ENCODE data around the gene SMTNL2. TPM values are rescaled to one million over a fixed set of nuclear protein-coding genes. Genes with fewer than 3 reads are reported as not detected.

SMTNL2 gene
- total RNA-seq, 1 donor from 2014 or later: 22.0 TPM

DNA sequence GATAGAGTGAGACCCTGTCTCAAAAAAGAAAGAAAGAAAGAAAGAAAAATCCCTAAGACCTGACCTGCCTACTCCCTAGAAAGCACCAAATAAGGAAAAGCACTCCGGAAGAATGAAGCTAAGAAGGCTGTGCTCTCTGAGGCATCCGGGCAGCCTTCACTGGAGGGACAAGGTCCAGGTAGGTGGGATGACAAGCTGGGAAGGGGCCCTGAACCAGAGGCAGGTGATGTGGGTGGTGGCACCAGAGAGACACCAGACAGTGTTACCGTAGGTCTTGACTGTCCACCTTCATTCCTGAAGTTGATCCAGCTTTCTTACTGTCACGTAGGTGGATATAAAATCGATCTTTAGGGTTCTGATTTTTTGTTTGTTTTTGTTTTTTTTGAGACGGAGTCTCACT, 26.3 kb downstream of the SMTNL2 start:
- no peak for DNase-seq
- H3K36me3 Mint-ChIP-seq (ENCODE audit: unreplicated experiment): no peaks in the 10 kb centered on the region
- no peak overlapping the region for H3K27ac Mint-ChIP-seq (ENCODE audit: unreplicated experiment)
- H3K9me3 Mint-ChIP-seq (ENCODE audit: unreplicated experiment): no peaks in the 10 kb centered on the region
- TF ChIP-seq, protein P1, sequence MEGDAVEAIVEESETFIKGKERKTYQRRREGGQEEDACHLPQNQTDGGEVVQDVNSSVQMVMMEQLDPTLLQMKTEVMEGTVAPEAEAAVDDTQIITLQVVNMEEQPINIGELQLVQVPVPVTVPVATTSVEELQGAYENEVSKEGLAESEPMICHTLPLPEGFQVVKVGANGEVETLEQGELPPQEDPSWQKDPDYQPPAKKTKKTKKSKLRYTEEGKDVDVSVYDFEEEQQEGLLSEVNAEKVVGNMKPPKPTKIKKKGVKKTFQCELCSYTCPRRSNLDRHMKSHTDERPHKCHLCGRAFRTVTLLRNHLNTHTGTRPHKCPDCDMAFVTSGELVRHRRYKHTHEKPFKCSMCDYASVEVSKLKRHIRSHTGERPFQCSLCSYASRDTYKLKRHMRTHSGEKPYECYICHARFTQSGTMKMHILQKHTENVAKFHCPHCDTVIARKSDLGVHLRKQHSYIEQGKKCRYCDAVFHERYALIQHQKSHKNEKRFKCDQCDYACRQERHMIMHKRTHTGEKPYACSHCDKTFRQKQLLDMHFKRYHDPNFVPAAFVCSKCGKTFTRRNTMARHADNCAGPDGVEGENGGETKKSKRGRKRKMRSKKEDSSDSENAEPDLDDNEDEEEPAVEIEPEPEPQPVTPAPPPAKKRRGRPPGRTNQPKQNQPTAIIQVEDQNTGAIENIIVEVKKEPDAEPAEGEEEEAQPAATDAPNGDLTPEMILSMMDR (IDR thresholded peaks at IDR 0.05; ENCODE audit: partially characterized antibody, unreplicated experiment): no peak
- peaks cover 16% of the 10 kb centered on the region for H3K4me1 Mint-ChIP-seq (ENCODE audit: low read depth, unreplicated experiment)
- no peak overlapping the region for H3K4me3 Mint-ChIP-seq (ENCODE audit: unreplicated experiment)
- H3K27me3 Mint-ChIP-seq (ENCODE audit: unreplicated experiment): no peaks in the 10 kb centered on the region

DNA sequence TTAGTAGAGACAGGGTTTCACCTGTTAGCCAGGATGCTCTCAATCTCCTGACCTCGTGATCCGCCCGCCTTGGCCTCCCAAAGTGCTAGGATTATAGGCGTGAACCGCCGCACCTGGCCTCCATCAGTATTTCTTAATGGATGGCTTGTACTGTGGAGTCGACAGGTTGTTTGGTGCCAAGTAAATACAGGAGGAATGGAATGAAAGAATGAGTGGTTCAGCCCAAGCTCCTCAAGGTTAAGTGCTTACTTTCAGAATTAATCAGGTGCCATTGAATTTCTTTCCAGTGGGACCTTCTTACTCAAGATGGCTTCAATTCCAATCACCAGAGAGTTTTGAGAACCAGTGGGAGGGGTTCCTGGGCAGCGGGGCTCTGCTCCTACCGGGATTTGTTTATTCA, 32.1 kb downstream of the SMTNL2 start:
- Mint-ChIP-seq H3K27ac (ENCODE audit: unreplicated experiment) (no peak overlapping the region), H3K36me3 (ENCODE audit: unreplicated experiment) (no peaks in the 10 kb centered on the region), H3K27me3 (ENCODE audit: unreplicated experiment) (no peaks in the 10 kb centered on the region), H3K9me3 (ENCODE audit: unreplicated experiment) (no peaks in the 10 kb centered on the region), H3K4me3 (ENCODE audit: unreplicated experiment) (no peak overlapping the region), H3K4me1 (ENCODE audit: low read depth, unreplicated experiment) (peaks cover 2% of the 10 kb centered on the region)
- TF ChIP-seq, protein P1 (IDR thresholded peaks at IDR 0.05; ENCODE audit: partially characterized antibody, unreplicated experiment): no peak
- no peak for DNase-seq

DNA sequence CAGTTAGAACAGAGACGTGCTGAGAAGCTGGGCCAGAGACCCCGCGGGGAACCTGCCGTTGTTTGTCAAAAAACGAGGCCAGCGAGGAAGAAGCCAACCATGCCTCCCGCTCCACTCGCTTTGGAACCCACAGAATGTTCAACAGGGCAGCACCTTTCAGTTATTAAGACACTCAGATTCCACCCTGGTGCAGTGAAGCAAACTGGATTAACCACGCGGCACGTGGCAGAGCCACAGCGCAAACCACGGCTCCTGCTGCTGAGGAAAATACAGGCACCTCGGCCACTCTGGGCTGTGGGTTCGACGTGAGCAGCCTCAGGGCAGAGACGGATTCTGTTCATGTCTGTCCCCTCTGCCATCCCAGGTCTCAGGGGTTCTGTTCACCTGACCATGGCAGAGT, 32.8 kb downstream of the SMTNL2 start:
- TF ChIP-seq, protein P1 (IDR thresholded peaks at IDR 0.05; ENCODE audit: partially characterized antibody, unreplicated experiment): no peak
- peaks cover 2% of the 10 kb centered on the region for H3K4me1 Mint-ChIP-seq (ENCODE audit: low read depth, unreplicated experiment)

DNA sequence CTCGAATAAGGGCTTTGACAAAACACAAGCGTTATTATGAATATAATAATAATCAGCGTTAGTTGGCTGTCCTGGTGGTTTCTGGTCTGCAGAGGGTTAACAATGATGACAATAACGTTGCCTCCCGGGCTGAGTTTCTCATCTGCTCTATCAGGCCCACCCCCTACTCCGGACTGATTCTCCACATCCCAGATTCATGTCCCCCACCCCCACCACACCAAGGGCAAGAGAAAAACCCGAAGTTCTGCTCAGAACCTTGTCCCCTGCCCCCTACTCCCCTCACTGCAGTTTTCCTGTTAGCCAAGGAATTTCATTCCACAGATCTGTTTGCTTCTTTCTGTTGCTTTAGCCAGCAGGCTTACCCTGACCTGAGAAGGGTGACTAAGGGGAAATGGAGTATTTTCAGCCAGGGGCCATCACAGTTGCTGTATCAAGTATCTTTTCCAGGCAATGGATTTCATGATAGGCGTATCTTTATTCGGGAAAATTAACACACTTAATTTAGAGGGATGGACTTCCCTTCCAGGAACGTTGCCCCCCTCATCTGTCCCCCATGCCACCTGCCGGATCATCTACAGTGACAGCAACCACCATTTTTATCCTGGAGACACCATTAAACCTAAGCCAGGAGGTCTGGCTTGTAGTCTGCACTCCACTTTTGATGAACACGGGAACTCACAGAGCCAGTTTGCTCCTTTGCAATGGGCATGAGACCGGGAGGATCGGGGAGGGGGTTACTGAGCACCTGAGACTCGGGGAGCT, 33.4 kb downstream of the SMTNL2 start:
- Mint-ChIP-seq H3K27ac (ENCODE audit: unreplicated experiment) (no peak overlapping the region), H3K4me3 (ENCODE audit: unreplicated experiment) (no peak overlapping the region), H3K4me1 (ENCODE audit: low read depth, unreplicated experiment) (peaks cover 2% of the 10 kb centered on the region), H3K36me3 (ENCODE audit: unreplicated experiment) (no peaks in the 10 kb centered on the region), H3K9me3 (ENCODE audit: unreplicated experiment) (no peaks in the 10 kb centered on the region), H3K27me3 (ENCODE audit: unreplicated experiment) (no peaks in the 10 kb centered on the region)
- no peak for DNase-seq
- TF ChIP-seq, protein P1 (IDR thresholded peaks at IDR 0.05; ENCODE audit: partially characterized antibody, unreplicated experiment): no peak

More for the DNA sequence above, 32.8 kb downstream of the SMTNL2 start:
- H3K27me3 Mint-ChIP-seq (ENCODE audit: unreplicated experiment): no peaks in the 10 kb centered on the region
- no peaks in the 10 kb centered on the region for H3K36me3 Mint-ChIP-seq (ENCODE audit: unreplicated experiment)
- H3K9me3 Mint-ChIP-seq (ENCODE audit: unreplicated experiment): no peaks in the 10 kb centered on the region
- no peak for DNase-seq
- H3K27ac Mint-ChIP-seq (ENCODE audit: unreplicated experiment): no peak overlapping the region
- H3K4me3 Mint-ChIP-seq (ENCODE audit: unreplicated experiment): no peak overlapping the region

DNA sequence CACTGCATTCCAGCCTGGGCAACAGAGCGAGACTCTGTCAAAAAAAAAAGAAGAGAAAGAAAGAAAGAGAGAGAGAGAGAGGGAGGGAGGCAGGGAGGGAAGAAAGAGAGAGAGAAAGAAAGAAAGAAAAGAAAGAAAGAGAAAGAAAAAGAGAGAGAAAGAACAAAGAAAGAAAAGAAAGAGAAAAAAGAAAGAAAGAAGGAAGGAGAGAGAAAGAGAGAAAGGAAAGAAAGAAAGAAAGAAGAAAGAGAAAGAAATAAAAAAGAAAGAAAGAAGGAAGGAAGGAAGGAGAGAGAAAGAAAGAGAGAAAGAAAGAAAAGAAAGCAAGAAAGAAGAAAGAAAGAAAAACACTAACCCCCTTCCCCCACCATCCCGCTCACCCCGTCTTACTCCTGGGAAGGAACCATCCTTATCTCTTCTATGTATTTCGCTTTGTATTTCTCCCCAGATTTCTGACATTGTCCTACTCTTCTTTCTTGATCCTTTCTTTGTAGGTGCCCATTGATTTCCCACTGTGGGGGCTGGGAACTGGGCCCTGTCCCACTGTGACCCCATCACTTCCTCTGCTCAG, 36.3 kb downstream of the SMTNL2 start:
- TF ChIP-seq, protein P1 (IDR thresholded peaks at IDR 0.05; ENCODE audit: partially characterized antibody, unreplicated experiment): no peak
- H3K27me3 Mint-ChIP-seq (ENCODE audit: unreplicated experiment): no peaks in the 10 kb centered on the region
- peaks cover 4% of the 10 kb centered on the region for H3K36me3 Mint-ChIP-seq (ENCODE audit: unreplicated experiment)
- no peak overlapping the region for H3K27ac Mint-ChIP-seq (ENCODE audit: unreplicated experiment)
- H3K9me3 Mint-ChIP-seq (ENCODE audit: unreplicated experiment): peaks cover 3% of the 10 kb centered on the region
- no peak overlapping the region for H3K4me3 Mint-ChIP-seq (ENCODE audit: unreplicated experiment)
- DNase-seq: no peak
- peaks cover 2% of the 10 kb centered on the region for H3K4me1 Mint-ChIP-seq (ENCODE audit: low read depth, unreplicated experiment)
